Measurements from ENCODE around the gene ATP2C2. TPM values are rescaled to one million over a fixed set of nuclear protein-coding genes. Genes with fewer than 3 reads are reported as not detected.

The ATP2C2 gene
- polyA plus RNA-seq, 4 donors, result 4.0 to 45.7 (median 15.6) TPM

DNA sequence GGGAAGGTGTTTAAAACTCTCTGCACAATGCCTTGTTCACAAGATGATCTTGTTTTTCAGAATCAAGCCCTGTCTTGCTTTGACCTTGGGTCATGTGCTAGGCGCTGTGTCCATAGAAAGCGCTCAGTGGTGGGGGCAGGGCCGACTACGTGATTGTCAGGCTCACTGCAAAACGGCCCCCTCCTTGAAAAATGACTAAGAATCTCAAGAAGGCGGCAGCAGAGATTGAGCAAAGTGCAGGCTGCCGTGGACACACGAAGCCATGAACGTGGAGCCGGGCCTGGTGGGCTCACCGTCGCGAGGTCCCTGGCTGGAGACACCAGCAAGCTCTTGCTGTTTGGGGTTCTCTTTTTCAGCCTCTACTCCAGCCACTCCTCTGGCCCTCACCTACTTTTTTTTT, 10.2 kb downstream of the ATP2C2 start:
- no peak for DNase-seq
- Histone ChIP-seq H3K27ac (ENCODE audit: low read depth in 1 of 3, low read length in 2 of 3) (no peak overlapping the region), H3K27me3 (ENCODE audit: control insufficient read depth in 3 of 3, insufficient read depth in 3 of 3, low read length in 3 of 3) (no peaks in the 10 kb centered on the region), H3K36me3 (ENCODE audit: control insufficient read depth in 3 of 3, insufficient read depth in 2 of 3, low read depth in 1 of 3, low read length in 3 of 3) (no peaks in the 10 kb centered on the region), H3K4me1 (ENCODE audit: control insufficient read depth in 3 of 3, insufficient read depth in 2 of 3, low read depth in 1 of 3, low read length in 2 of 3) (no peaks in the 10 kb centered on the region), H3K4me3 (ENCODE audit: low read depth in 1 of 3, low read length in 3 of 3) (no peak overlapping the region), H3K9me3 (ENCODE audit: control insufficient read depth in 2 of 2, insufficient read depth in 1 of 2, low read depth in 1 of 2, low read length in 1 of 2) (no peaks in the 10 kb centered on the region)
- WGBS, 3 donors, result 67 to 76% (median 75%) methylated on average over 13 of the region's 13 CpGs
- FAIRE-seq, result no peak

DNA sequence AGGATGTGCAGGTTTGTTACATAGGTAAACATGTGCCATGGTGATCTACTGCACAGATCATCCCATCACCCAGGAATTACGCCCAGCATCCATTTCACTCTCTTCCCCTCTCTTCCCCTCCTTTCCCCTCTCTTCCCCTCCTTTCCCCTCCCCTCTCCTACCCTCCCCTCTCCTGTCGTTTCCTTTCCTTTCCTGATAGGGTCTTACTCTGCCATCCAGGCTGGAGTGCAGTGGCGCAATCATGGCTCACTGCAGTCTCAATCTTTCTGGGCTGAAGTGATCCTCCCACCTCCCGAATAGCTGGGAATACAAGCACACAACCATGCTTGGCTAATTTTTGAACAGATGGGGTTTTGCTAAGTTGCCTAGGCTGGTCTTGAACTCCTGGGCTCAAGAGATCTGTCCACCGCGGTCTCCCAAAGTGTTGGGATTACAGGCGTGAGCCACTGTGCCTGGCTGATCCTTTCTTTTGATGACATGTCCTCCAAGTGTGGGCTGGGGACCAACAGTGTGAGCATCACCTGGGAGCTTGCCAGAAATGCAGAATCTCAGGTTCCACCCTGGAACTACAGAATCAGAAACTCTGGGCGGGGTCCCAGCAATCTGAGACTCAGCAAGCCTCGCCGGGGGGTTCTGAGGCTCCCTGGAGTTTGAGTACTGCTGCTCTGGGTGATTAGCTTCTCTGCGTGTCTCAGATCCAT, 10.8 kb downstream of the ATP2C2 start:
- Histone ChIP-seq H3K27ac (ENCODE audit: low read depth in 1 of 3, low read length in 2 of 3) (no peak overlapping the region), H3K4me3 (ENCODE audit: low read depth in 1 of 3, low read length in 3 of 3) (no peak overlapping the region), H3K9me3 (ENCODE audit: control insufficient read depth in 2 of 2, insufficient read depth in 1 of 2, low read depth in 1 of 2, low read length in 1 of 2) (peaks cover 0 to 4% of the 10 kb centered on the region in 2 donors), H3K36me3 (ENCODE audit: control insufficient read depth in 3 of 3, insufficient read depth in 2 of 3, low read depth in 1 of 3, low read length in 3 of 3) (no peaks in the 10 kb centered on the region), H3K27me3 (ENCODE audit: control insufficient read depth in 3 of 3, insufficient read depth in 3 of 3, low read length in 3 of 3) (no peaks in the 10 kb centered on the region), H3K4me1 (ENCODE audit: control insufficient read depth in 3 of 3, insufficient read depth in 2 of 3, low read depth in 1 of 3, low read length in 2 of 3) (no peaks in the 10 kb centered on the region)
- DNase-seq, result no peak
- 67 to 82% (median 75%) methylated on average over 11 of the region's 11 CpGs for WGBS, 3 donors
- FAIRE-seq, result no peak

DNA sequence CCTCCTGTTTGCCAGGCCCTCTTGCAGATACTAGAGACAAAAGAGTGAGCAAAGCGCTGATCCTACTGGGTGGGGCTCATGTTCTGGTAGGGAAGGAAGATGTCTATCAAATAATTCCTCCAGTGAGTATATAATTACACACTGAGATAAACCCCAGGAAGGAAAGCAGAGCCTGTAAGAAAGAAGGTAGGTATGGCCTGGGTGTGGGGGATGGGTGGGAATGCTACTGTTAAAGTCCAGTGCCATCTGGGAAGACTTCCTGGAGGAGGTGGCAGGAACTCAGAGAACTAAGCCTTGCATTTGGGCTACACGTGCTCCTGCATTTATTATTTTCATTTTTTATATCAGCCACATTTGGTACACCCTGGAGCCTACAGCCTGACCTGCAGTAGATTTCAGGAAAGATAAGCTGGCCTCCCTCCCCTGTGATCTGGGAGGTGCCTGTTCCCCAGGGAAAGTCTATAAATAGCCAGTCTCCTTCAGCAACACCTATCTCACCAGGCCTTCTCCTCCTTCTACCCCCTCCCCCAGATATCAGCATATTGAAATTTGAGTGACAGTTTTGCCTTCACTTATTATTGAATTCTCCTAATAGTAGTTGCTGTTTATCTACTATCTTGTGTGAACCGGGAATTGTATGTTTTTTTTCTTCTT, 11.5 kb downstream of the ATP2C2 start:
- Histone ChIP-seq H3K9me3 (ENCODE audit: control insufficient read depth in 2 of 2, insufficient read depth in 1 of 2, low read depth in 1 of 2, low read length in 1 of 2) (peaks cover 0 to 9% of the 10 kb centered on the region in 2 donors), H3K4me3 (ENCODE audit: low read depth in 1 of 3, low read length in 3 of 3) (no peak overlapping the region), H3K4me1 (ENCODE audit: control insufficient read depth in 3 of 3, insufficient read depth in 2 of 3, low read depth in 1 of 3, low read length in 2 of 3) (no peaks in the 10 kb centered on the region), H3K36me3 (ENCODE audit: control insufficient read depth in 3 of 3, insufficient read depth in 2 of 3, low read depth in 1 of 3, low read length in 3 of 3) (no peaks in the 10 kb centered on the region), H3K27me3 (ENCODE audit: control insufficient read depth in 3 of 3, insufficient read depth in 3 of 3, low read length in 3 of 3) (no peaks in the 10 kb centered on the region), H3K27ac (ENCODE audit: low read depth in 1 of 3, low read length in 2 of 3) (no peak overlapping the region)
- FAIRE-seq, result no peak
- peak in 1 of 2 donors; percentile 59 for DNase-seq
- 35 to 37% (median 35%) methylated on average over 3 of the region's 3 CpGs for WGBS, 3 donors

GRCh38 chr16:84380405-84380804, 12.1 kb downstream of the ATP2C2 start:
- DNase-seq (no peak), FAIRE-seq (no peak)
- peaks cover 0 to 13% of the 10 kb centered on the region in 2 donors for H3K9me3 ChIP-seq (ENCODE audit: control insufficient read depth in 2 of 2, insufficient read depth in 1 of 2, low read depth in 1 of 2, low read length in 1 of 2)
- no peak overlapping the region for H3K27ac ChIP-seq (ENCODE audit: low read depth in 1 of 3, low read length in 2 of 3)
- WGBS, 3 donors, result 68 to 87% (median 69%) methylated on average over 8 of the region's 8 CpGs
- H3K27me3 ChIP-seq (ENCODE audit: control insufficient read depth in 3 of 3, insufficient read depth in 3 of 3, low read length in 3 of 3), result no peaks in the 10 kb centered on the region
- H3K4me1 ChIP-seq (ENCODE audit: control insufficient read depth in 3 of 3, insufficient read depth in 2 of 3, low read depth in 1 of 3, low read length in 2 of 3), result no peaks in the 10 kb centered on the region
- H3K4me3 ChIP-seq (ENCODE audit: low read depth in 1 of 3, low read length in 3 of 3), result no peak overlapping the region
- no peaks in the 10 kb centered on the region for H3K36me3 ChIP-seq (ENCODE audit: control insufficient read depth in 3 of 3, insufficient read depth in 2 of 3, low read depth in 1 of 3, low read length in 3 of 3)

DNA sequence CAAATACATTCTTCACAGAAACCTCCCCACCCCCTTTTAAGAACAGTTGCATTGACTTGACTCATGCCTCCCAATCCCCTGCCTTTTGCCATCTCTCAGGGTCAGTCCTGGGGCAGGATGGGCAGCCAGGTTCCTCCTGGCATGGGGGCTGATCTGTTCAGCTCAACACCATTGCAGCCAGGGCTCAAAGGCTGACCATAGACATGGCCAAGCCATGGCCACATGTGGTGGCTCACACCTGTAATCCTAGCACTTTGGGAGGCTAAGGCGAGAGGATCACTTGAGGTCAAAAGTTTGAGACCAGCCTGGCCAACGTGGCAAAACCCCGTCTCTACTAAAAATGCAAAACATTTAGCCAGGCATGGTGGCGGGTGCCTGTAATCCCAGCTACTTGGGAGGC, 14.1 kb downstream of the ATP2C2 start:
- DNase-seq (no peak), FAIRE-seq (no peak)
- Histone ChIP-seq H3K9me3 (ENCODE audit: control insufficient read depth in 2 of 2, insufficient read depth in 1 of 2, low read depth in 1 of 2, low read length in 1 of 2) (peaks cover 0 to 20% of the 10 kb centered on the region in 2 donors), H3K27ac (ENCODE audit: low read depth in 1 of 3, low read length in 2 of 3) (no peak overlapping the region), H3K4me1 (ENCODE audit: control insufficient read depth in 3 of 3, insufficient read depth in 2 of 3, low read depth in 1 of 3, low read length in 2 of 3) (no peaks in the 10 kb centered on the region), H3K36me3 (ENCODE audit: control insufficient read depth in 3 of 3, insufficient read depth in 2 of 3, low read depth in 1 of 3, low read length in 3 of 3) (no peaks in the 10 kb centered on the region), H3K27me3 (ENCODE audit: control insufficient read depth in 3 of 3, insufficient read depth in 3 of 3, low read length in 3 of 3) (no peaks in the 10 kb centered on the region), H3K4me3 (ENCODE audit: low read depth in 1 of 3, low read length in 3 of 3) (no peak overlapping the region)
- WGBS, 3 donors, result 87 to 92% (median 91%) methylated on average over 4 of the region's 4 CpGs

DNA sequence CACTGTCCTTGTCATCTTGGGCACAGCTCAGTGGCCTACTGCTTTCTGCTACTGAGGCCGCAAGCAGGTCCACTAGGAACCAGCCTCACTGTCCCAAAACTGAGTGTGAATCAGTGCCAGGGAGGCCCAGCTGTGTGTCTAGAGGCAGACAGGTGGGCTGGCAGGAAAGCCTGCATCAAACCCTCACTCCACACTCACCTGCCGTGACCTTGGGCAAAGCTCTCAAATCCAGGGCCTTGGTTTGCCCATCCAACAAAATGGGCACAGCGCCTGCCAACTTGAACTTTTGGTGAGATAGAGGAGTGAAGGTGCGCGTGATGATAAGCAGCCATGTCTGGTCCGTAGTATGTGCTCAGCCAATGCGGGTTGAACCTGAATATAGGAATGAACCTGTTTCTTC, 14.8 kb downstream of the ATP2C2 start:
- peaks cover 0 to 20% of the 10 kb centered on the region in 2 donors for H3K9me3 ChIP-seq (ENCODE audit: control insufficient read depth in 2 of 2, insufficient read depth in 1 of 2, low read depth in 1 of 2, low read length in 1 of 2)
- no peak overlapping the region for H3K27ac ChIP-seq (ENCODE audit: low read depth in 1 of 3, low read length in 2 of 3)
- H3K4me3 ChIP-seq (ENCODE audit: low read depth in 1 of 3, low read length in 3 of 3), result no peak overlapping the region
- 81 to 94% (median 92%) methylated on average over 7 of the region's 7 CpGs for WGBS, 3 donors
- no peaks in the 10 kb centered on the region for H3K4me1 ChIP-seq (ENCODE audit: control insufficient read depth in 3 of 3, insufficient read depth in 2 of 3, low read depth in 1 of 3, low read length in 2 of 3)
- FAIRE-seq, result no peak
- H3K36me3 ChIP-seq (ENCODE audit: control insufficient read depth in 3 of 3, insufficient read depth in 2 of 3, low read depth in 1 of 3, low read length in 3 of 3), result no peaks in the 10 kb centered on the region
- no peak for DNase-seq
- H3K27me3 ChIP-seq (ENCODE audit: control insufficient read depth in 3 of 3, insufficient read depth in 3 of 3, low read length in 3 of 3), result no peaks in the 10 kb centered on the region

GRCh38 chr16:84386047-84386446, 17.7 kb downstream of the ATP2C2 start:
- Histone ChIP-seq H3K4me3 (ENCODE audit: low read depth in 1 of 3, low read length in 3 of 3) (no peak overlapping the region), H3K27ac (ENCODE audit: low read depth in 1 of 3, low read length in 2 of 3) (no peak overlapping the region), H3K27me3 (ENCODE audit: control insufficient read depth in 3 of 3, insufficient read depth in 3 of 3, low read length in 3 of 3) (no peaks in the 10 kb centered on the region), H3K9me3 (ENCODE audit: control insufficient read depth in 2 of 2, insufficient read depth in 1 of 2, low read depth in 1 of 2, low read length in 1 of 2) (peaks cover 0 to 20% of the 10 kb centered on the region in 2 donors), H3K36me3 (ENCODE audit: control insufficient read depth in 3 of 3, insufficient read depth in 2 of 3, low read depth in 1 of 3, low read length in 3 of 3) (peaks cover 0 to 3% (median 0%) of the 10 kb centered on the region in 3 donors), H3K4me1 (ENCODE audit: control insufficient read depth in 3 of 3, insufficient read depth in 2 of 3, low read depth in 1 of 3, low read length in 2 of 3) (no peaks in the 10 kb centered on the region)
- WGBS, 3 donors, result 90 to 97% (median 91%) methylated on average over 3 of the region's 3 CpGs
- DNase-seq, result no peak
- FAIRE-seq, result no peak

GRCh38 chr16:84387021-84387420, 18.7 kb downstream of the ATP2C2 start:
- H3K27ac ChIP-seq (ENCODE audit: low read depth in 1 of 3, low read length in 2 of 3), result no peak overlapping the region
- DNase-seq (no peak), FAIRE-seq (no peak)
- no peaks in the 10 kb centered on the region for H3K27me3 ChIP-seq (ENCODE audit: control insufficient read depth in 3 of 3, insufficient read depth in 3 of 3, low read length in 3 of 3)
- no peak overlapping the region for H3K4me3 ChIP-seq (ENCODE audit: low read depth in 1 of 3, low read length in 3 of 3)
- peaks cover 0 to 3% (median 0%) of the 10 kb centered on the region in 3 donors for H3K36me3 ChIP-seq (ENCODE audit: control insufficient read depth in 3 of 3, insufficient read depth in 2 of 3, low read depth in 1 of 3, low read length in 3 of 3)
- peaks cover 0 to 2% (median 0%) of the 10 kb centered on the region in 3 donors for H3K4me1 ChIP-seq (ENCODE audit: control insufficient read depth in 3 of 3, insufficient read depth in 2 of 3, low read depth in 1 of 3, low read length in 2 of 3)
- H3K9me3 ChIP-seq (ENCODE audit: control insufficient read depth in 2 of 2, insufficient read depth in 1 of 2, low read depth in 1 of 2, low read length in 1 of 2), result peaks cover 0 to 20% of the 10 kb centered on the region in 2 donors
- 92 to 96% (median 94%) methylated on average over 11 of the region's 11 CpGs for WGBS, 3 donors

Measured in small intestine (tissue), 7 donors.